ENCODE data around the gene NYAP1. TPM values are rescaled to one million over a fixed set of nuclear protein-coding genes. Genes with fewer than 3 reads are reported as not detected.
"Not testable (repeated sequence)": the region's sequence is repeated elsewhere in the genome, so short reads cannot be mapped to it uniquely, and the experiment has no call there.

The NYAP1 gene
- 2.3 TPM for total RNA-seq

DNA sequence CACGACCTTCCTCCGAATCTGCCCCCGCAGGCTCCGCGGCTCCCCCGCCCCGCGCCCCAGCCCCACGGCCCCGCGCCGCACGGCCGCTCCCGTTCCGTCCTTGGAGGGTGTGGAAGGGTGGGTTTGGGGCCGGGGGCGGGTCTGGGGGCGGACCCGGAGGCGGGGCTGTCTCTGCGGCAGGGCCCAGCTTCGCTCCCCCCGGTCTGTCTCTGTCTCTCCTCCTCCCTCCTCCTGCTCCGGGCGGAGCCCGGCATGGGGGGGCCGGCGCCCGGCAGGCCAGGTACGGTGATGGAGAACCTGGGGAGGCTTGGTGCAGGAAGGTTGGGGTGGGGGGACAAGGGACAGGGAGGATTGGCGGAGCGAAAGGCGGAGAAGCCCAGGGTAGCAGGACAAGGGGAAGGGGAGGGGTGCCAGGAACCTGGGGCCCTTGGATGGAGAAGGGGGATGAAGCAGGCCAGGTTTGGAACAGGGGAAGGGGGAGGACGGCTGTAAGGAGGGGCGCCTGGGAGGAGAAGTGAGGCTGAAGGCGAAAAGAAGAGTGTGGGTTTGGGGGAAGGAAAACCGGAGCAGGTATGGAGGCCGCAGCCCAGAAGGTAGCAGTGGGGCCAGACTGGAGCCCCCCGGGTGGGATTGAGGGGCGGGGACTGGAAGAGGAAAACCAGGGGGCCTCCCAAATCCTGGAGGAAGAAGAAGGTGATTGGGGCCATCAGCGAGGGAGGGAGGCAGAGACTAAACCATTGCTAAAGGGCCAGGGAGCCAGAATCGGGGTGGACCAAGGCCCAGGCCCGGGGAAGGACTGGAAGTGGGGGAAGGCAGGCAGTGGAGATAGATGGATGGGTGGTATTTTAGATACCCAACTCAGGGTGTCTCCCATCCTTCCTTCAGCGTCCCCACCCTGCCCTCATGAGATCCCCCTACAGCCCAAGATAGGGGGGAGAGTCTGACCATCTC lies at the start of gene NYAP1:
NYAP1 (plus strand) TSS at position 206 of the 951 bp plus-strand sequence. CDS start 1,385 bp downstream, outside the sequence.
- DNase-seq, result peak; percentile 90

DNA sequence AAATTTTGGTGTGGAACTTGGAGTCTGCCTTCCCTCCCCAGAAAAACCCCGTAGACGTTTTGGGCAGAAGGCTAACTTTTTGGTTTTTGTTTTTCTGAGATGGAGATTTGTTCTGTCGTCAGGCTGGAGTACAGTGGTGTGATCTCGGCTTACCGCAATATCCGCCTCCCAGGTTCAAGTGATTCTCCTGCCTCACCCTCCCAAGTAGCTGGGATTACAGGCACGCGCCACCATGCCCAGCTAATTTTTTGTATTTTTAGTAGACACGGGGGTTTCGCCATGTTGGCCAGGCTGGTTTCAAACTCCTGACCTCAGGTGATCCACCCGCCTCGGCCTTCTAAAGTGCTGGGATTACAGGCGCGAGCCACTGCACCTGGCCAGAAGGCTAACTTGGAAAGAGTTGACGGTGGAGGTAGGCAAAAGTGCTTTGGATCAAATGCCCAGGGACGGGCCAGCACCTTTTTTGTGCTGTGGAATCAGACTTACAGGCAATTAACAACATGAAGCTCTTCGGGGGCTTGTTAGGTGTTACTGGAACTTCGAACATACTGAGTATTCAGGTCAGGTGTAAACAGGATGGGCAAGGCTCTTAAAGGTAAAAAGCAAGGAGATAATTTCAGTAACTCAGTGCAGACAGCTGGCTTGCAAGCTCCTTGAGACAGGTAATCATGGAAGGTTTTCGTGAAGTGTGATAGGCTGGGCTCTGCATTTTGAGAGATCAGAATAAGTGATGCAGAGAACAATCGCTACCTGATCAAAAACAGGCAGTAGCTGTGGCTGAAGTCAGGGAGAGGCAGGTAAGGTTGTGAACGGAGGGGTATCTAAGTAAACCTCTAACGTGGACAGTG lies 49.2 kb upstream of the NYAP1 start:
- no peak for DNase-seq

DNA sequence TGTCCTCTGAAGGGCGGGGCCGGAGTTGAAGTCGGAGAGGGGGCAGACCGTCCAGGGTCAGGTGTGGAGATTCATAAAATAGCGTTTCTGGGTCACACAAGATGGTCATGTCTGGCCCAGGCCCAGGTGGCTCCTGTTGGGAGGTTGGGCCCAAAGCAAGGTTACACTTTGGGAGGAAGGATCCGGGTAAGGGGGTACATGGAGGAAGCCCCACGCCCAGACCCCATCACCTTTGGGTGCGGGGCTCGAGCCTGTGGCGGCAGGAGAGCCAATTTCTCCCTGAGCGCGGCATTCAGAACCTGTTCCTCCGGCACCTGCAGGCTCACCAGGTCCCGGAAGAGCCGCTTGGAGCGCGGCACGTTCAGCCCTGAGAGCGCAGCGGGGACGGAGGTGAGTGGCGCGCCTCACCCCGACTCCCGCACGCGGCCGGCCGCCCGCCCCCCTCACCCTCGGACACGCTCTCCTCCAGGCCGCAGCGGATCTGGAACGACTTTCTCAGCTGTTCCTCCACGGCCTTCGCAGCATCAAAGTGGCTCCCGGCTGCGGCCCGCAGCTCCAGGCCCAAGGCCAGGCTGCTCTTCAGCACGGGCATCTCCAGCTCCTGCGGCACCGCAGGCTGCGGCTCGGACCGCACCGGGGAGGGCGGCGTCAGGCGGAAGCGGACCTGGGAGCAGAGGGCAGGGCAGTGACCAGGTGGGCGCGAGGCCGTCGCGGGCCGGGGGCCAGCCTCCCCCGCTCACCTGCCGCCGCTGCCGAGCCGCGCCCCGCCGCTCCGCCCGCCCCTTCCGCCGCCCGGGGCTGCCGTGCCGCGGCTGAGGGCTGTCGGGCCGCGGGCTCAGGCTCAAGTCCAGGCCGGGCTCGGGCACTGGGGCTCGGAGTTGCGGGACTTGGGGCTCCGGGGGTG lies 48.1 kb upstream of the NYAP1 start:
- peak; percentile 47 for DNase-seq

DNA sequence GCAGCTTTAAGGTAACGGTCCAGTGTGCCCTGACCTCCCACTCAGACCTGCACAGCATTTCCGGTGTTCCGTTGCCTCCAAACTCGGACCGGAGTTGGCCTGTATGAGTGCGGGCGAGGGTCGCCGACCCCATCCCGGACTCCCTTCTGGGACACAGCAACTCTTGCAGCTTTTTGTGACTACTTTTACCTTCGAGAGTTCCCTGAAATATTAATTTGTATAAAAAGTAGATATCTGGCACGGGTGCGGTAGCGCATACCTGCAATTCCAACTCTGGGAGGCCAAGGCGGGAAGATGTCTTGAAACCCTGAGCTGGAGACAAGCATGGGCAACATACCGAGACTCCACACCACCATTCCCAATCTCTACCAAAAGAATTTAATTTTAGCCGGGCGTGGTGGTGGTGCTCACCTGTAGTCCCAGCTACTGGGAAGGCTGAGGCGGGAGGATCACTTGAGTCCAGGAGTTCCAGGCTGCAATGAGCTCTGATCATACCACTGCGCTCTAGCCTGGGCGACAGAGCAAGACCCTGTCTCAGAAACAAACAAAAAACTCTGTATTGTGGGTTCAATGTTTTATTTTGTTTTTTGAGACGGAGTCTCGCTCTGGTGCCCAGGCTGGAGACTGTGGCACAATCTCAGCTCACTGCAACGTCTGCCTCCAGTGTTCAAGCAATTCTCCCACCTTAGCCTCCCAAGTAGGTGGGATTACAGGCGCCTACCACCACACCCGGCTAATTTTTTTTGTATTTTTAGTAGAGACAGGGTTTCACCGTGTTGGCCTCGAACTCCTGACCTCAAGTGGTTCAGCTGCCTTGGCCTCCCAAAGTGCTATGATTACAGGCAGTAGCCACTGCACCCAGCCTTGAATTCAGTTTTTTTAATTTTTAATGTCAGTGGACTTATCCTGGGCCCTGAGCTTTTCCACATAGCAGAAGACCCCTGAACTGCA lies 46.3 kb upstream of the NYAP1 start:
- no peak for DNase-seq

DNA sequence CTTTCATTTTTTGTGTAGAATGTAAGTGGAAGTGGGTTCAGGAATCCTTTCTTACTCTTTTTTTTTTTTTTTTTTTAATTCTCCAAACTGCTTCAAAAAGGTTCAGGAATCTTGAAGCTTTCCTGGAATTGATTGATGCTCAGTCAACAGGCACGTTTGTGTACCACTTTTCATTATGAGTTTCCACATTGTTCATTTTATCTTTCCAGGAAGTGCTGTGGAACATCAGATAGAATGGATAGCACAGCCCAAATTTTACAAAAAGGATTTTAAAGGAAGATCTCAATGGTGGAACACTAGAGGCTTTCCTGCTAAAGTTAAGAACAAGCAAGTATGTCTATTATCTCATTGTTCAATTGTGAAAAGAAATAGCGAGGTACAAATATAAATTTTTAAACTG lies 45.6 kb upstream of the NYAP1 start:
- DNase-seq, result no peak

DNA sequence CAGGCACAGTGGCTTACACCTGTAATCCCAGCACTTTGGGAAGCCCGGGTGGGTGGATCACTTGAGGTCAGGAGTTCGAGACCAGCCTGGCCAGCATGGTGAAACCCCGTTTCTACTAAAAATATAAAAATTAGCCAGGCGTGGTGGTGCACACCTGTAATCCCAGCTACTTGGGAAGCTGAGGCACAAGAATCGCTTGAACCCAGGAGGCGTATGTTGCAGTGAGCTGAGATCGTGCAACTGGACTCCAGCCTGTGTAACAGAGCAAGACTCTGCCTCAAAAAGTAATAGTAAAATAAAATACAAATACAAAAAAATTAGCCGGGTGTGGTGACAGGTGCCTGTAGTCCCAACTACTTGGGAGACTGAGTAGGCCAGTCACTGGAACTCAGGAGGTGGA lies 45.0 kb upstream of the NYAP1 start:
- not testable (repeated sequence) for DNase-seq

DNA sequence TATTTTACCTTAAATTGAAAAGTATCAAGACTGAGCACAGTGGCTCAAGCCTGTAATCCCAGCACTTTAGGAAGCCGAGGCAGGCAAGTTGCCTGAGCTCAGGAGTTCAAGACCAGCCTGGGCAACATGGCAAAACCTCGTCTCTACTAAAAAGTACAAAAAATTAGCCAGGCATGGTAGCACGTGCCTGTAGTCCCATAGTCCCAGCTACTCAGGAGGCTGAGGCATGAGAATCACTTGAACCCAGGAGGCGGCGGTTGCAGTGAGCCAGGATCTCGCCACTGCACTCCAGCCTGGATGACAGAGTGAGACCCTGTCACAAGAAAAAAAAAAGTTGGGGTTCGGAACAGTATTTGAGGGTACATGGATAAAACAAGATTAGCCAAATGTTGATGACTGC lies 44.5 kb upstream of the NYAP1 start:
- not testable (repeated sequence) for DNase-seq

DNA sequence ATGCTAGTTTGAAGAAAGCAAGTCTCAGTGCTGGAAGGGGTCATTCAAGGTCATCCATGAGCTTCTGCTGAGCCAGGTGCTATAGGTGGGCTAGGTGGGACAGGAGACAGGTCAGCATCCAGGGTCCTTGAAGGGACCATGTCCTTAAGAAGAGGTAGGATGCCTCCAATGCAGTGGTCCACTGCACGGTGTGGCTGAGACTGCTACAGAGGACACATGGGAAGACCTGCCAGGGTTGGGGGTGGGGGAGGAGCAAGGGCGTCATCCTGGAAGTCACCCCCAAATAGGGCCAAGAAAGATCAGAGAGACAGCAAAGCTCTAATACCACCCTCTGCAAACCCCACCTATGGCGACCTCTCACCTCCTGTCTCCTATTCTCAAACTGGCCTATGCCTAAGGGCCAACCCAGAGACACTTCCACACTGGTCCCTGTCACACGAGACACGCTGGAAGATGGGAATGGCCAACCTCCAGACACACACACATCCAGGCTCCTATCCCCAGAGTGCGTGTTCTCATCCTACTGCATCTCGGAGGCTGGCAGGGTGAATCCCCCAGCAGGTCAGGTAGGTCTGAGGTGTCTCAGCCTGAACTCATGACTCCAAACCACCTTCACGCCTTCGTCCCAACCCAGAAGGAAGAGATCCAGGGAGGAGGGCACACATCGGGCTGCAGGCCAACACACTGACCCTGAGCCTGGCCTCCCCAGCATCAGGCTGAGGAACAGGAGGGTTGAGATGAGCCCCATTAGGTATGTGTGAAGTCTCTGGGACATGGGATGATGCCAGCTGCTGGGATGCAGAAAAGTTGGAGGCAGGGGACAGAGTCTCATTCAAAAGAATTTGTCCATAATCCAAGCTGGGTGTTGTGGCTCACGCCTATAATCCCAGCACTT lies 41.8 kb upstream of the NYAP1 start:
- no peak for DNase-seq

DNA sequence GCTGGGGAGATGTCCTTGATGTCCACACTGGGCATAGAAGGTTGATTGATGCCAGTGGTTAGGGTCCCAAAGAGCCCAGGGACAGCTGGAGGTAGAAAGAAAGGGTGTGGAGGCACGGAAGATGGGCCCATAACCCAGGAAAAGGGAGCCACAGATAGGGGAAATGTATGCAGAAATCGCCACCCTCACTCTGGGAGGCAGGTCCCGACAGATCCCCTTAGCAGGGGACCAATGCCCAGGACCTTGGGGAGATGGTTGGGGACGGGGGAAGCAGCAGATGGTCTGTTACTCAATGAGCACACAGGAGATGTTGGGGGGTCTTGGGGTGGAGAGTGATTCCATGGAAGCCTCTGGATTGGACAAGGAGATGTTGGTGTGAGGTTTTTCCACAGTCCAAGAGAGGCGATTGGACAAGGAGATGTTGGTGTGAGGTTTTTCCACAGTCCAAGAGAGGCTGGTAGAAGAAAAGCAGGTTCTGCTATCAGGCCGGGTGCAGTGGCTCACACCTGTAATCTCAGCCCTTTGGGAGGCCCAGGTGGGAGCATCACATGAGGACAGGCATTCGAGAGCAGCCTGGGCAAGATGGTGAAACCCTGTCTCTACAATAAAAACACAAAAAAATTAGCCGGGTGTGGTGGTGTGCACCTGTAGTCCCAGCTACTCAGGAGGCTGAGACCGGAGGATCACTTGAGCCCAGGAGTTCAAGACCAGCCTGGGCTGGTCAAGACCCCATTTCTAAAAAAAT lies 40.5 kb upstream of the NYAP1 start:
- no peak for DNase-seq

DNA sequence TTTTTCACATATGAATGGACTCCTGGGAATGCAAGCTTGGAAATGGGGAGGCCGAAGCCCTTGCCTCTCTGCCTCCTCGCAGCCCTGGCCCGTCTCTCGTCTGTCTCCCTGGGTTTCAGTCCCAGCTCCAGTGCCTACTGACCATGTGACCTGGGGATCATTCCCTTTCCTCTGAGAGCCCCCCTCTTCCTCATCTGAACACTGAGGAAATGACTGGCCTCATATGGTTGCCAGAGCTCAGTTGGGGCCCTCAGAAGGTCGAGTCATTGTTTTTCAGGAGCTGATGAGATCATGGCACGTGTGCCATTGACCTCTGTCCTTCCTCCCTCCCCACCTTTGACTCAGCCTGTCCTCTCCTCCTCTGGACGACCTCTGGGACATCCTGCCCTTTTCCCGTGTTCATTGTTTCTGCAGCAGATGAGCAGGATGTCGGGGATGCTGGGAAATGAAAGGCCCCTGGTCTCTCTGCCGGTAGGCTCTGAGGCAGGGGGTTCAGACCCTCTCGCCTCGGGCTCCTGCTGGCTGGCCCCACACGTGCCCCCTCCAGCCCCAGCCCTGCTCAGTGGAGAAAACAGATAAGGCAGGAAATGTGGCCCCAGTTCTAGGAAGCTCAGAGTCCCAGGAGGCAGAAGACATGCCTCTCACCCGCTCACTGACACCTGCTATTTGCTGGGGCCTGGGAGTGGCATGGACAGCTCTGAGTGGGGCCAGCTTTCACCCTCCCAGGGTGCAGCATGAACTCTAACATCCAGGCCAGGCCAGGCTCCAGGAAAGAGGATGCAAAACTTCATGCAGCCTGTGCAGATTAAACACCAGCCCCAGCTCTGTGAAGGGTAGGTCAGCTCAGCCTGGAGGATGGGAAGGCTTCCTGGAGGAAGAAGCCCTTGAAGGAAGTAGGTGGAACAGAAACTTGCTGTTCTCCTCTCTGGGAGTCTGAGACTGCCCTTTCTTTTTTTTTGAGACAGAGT lies 39.1 kb upstream of the NYAP1 start:
- DNase-seq, result no peak

DNA sequence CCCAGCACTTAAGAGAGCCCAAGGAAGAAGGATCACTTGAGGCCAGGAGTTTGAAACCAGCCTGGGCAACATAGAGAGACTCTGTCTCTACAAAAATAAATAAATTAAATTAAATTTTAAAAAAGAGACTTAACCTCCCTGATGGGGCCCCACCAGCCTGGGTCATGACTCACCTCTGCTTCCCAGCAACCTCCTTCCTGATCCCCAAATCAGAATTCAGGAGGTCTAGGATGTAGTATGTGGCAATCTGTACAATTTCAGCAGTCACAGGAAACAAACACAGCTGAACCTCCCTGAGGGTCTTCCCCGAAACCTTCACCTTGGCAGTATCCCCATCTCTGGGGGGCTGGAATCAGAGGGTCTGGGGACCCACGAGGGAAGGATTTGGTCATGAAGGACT lies 37.7 kb upstream of the NYAP1 start:
- no peak for DNase-seq

DNA sequence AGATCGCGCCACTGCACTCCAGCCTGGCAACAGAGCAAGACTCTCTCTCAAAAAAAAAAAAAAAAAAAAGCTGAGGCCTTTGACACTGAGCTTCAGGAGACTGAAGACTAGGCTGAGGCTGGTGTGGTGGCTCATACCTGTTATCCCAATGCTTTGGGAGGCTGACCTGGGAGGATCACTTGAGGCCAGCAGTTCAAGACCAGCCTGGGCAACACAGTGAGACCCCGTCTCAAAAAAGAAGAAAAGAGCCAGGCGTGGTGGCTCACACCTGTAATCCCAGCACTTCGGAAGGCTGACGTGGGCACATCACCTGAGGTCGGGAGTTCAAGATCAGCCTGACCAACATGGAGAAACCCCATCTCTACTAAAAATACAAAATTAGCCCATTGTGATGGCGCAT lies 36.4 kb upstream of the NYAP1 start:
- DNase-seq, result not testable (repeated sequence)

DNA sequence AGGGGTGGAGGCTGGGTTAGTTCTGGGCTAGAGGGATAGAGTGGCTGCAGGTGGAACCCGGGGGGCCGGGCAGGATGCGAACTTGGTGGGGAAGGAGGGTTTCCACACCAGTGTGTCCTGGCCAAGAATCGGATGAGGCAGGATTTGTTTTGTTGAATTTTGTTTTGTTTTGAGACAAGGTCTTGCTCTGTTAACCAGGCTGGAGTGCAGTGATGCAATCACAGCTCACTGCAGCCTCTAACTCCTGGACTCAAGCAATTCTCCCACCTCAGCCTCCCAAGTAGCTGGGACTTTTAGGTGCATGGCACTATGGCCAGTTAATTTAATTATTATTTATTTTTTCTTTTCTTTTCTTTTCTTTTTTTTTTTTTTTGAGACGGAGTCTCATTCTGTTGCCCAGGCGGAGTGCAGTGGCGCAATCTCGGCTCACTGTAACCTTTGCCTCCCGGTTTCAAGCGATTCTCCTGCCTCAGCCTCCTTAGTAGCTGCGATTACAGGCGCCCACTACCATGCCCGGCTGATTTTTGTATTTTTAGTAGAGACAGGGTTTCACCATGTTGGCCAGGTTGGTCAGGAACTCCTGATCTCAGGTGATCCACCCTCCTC lies 34.4 kb upstream of the NYAP1 start:
- DNase-seq, result no peak

DNA sequence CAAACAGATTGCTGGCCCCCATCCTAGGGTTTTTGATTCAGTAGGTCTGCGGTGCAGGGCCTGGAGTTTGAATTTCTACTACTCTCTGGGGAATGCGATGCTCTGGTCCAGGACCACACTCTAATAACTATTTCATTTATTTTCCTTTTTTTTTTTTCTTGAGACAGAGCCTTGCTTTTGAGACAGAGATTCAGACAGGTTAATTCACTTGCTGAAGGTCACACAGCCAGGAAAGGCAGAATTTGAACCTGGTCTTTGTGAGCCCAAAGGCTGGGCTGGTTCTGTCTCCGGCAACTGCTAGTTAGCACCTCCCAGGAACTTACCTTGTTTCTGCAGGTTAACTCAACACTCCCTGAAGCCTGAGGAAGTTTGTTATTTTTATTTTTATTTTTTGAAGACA lies 31.2 kb upstream of the NYAP1 start:
- no peak for DNase-seq

DNA sequence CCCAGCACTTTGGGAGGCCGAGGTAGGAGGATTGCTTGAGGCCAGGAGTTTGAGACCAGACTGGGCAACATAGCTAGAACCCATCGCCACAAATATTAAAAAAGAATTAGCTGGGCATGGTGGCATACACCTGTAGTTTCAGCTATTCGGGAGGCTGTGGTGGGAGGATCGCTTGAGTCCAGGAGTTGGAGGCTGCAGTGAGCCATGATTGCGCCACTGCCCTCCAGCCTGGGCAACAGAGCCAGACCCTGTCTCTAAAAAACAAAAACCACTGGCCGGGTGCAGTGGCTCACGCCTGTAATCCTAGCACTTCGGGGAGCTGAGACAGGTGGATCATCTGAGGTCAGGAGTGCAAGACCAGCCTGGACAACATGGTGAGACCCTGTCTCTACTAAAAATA lies 29.9 kb upstream of the NYAP1 start:
- DNase-seq, result not testable (repeated sequence)

DNA sequence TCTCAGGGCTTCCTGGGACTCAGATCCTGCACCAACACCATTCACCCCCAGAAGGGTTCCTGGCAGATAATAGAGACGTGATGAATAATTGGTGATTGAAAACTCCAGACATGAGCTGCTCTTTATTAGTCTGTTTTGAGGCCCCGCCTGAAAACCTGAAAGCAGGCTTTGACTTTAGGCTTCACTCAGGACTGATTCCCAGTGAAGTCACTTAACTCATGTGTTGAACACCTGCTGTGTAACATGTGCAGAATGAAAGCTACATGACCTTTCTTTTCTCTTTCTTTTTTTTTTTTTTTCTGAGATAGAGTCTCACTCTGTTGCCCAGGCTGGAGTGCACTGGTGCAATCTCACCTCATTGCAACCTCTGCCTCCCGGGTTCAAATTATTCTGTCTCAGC lies 28.5 kb upstream of the NYAP1 start:
- DNase-seq, result no peak

DNA sequence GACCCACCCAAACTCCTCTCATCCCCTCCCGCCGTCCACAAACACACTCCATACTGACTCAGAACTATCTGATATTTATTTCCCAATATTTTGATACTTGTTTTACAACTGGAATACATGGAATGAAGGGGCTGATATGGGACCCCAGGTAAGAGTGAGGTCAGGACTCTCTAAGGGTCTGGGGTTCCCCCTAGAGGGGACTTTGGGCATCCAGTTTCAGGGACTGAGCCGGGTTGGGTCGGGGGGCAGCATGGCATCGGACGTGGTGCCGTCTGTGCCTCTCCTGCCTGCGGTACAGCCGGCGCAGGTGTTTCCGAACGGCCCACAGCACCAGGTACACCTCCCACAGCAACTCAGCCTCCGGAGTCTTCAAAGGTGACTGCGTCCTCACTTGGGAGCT lies 27.2 kb upstream of the NYAP1 start:
- DNase-seq, result no peak

Measured in tongue (tissue), 2 donors.